HG02623 (cell line): ENCODE data around the gene ZNF503.

ENCODE experiments used
- ATAC-seq: cut with Tn5 transposase; IDR thresholded peaks from one replicate; pipeline ENCODE4 v1.9.1; 2021; ENCODE audit warnings: moderate library complexity; ENCODE audit not compliant: unreplicated experiment

ZNF503 gene

GRCh38 chr10:75401569-75402485 is at the start of gene ZNF503:
Gene ZNF503, minus strand, starts transcription at chr10:75401764. Its CDS starts 345 bp downstream, at chr10:75401419.
- ATAC-seq, result no peak

- ATAC-seq, result no peak
These were observed 49.4 kb upstream of the ZNF503 start for GRCh38 chr10:75450644-75451640.

GRCh38 chr10:75450075-75450445 is 48.5 kb upstream of the ZNF503 start:
- ATAC-seq, result no peak

GRCh38 chr10:75449382-75450074 is 48.0 kb upstream of the ZNF503 start:
- no peak for ATAC-seq

GRCh38 chr10:75448166-75448565 is 46.6 kb upstream of the ZNF503 start:
- no peak for ATAC-seq

- ATAC-seq, result no peak
These were observed 44.9 kb upstream of the ZNF503 start for GRCh38 chr10:75446508-75446907.

GRCh38 chr10:75444781-75445386 is 43.3 kb upstream of the ZNF503 start:
- ATAC-seq, result no peak

GRCh38 chr10:75443362-75443761 is 41.8 kb upstream of the ZNF503 start:
- no peak for ATAC-seq

GRCh38 chr10:75441682-75442081 is 40.1 kb upstream of the ZNF503 start:
- no peak for ATAC-seq

- ATAC-seq, result no peak
These were observed 39.6 kb upstream of the ZNF503 start for GRCh38 chr10:75441196-75441595.

- no peak for ATAC-seq
These were observed 38.8 kb upstream of the ZNF503 start for GRCh38 chr10:75440271-75440793.

GRCh38 chr10:75439811-75440210 is 38.2 kb upstream of the ZNF503 start:
- no peak for ATAC-seq

- ATAC-seq, result no peak
These were observed 36.7 kb upstream of the ZNF503 start for GRCh38 chr10:75438275-75438674.

- no peak for ATAC-seq
These were observed 36.1 kb upstream of the ZNF503 start for GRCh38 chr10:75437693-75438092.

GRCh38 chr10:75436896-75437295 is 35.3 kb upstream of the ZNF503 start:
- ATAC-seq, result no peak

GRCh38 chr10:75435291-75435690 is 33.7 kb upstream of the ZNF503 start:
- ATAC-seq, result no peak

- ATAC-seq, result no peak
These were observed 32.7 kb upstream of the ZNF503 start for GRCh38 chr10:75434291-75434690.

GRCh38 chr10:75433216-75433615 is 31.7 kb upstream of the ZNF503 start:
- ATAC-seq, result no peak

GRCh38 chr10:75432763-75433162 is 31.2 kb upstream of the ZNF503 start:
- ATAC-seq, result no peak

- ATAC-seq, result no peak
These were observed 30.6 kb upstream of the ZNF503 start for GRCh38 chr10:75432176-75432575.
